Natural killer cell (primary cell): Measurements from ENCODE around the gene RCL1. TPM values are rescaled to one million over a fixed set of nuclear protein-coding genes. Genes with fewer than 3 reads are reported as not detected.
A peak's percentile ranks its signal among the peaks of the same experiment; 100 is the strongest.

Experiments
- ATAC-seq, 3 donors: fragments of 150-1000 bp in 2 of 3; fragments of 200-7000 bp in 1 of 3; cut with Tn5 transposase; 1 replicate in 1 of 3; 2 replicates in 2 of 3; pipeline ENCODE4 v1.10.0; 2021; ENCODE audit warnings: mild to moderate bottlenecking in 2 of 3, moderate library complexity in 2 of 3
- DNase-seq, 2 donors: peaks; one replicate each; pipeline versions ENCODE4 v3.0.0 to v3.0.0-alpha.2; 2013 to 2021; ENCODE audit warnings: mixed read lengths in 1 of 2
- H3K27ac ChIP-seq: one replicate; pipeline ENCODE4 v1.5.1; 2013; ENCODE audit warnings: mild to moderate bottlenecking, low read length
- H3K27me3 ChIP-seq: one replicate; pipeline ENCODE4 v1.6.1; 2013; ENCODE audit warnings: low read length; ENCODE audit not compliant: control insufficient read depth, insufficient read depth
- H3K36me3 ChIP-seq: one replicate; pipeline ENCODE4 v1.6.1; 2013; ENCODE audit warnings: low read length; ENCODE audit not compliant: control insufficient read depth, insufficient read depth
- H3K4me1 ChIP-seq: one replicate; pipeline ENCODE4 v1.6.1; 2013; ENCODE audit warnings: low read length; ENCODE audit not compliant: control insufficient read depth, insufficient read depth
- H3K4me3 ChIP-seq: one replicate; pipeline ENCODE4 v1.5.1; 2013; ENCODE audit warnings: low read length
- H3K9me3 ChIP-seq: one replicate; pipeline ENCODE4 v1.6.1; 2013; ENCODE audit warnings: low read length; ENCODE audit not compliant: control insufficient read depth, insufficient read depth
- H3K27ac Mint-ChIP-seq, 2 donors: one replicate each; pipeline ENCODE4 v1.8.0; 2022; ENCODE audit warnings: mild to moderate bottlenecking in 2 of 2, mixed read lengths in 2 of 2, moderate library complexity in 1 of 2
- H3K27me3 Mint-ChIP-seq, 2 donors: one replicate each; pipeline ENCODE4 v1.8.0; 2022; ENCODE audit warnings: low read depth in 2 of 2, mixed read lengths in 2 of 2
- H3K36me3 Mint-ChIP-seq: one replicate; pipeline ENCODE4 v1.8.0; 2022; ENCODE audit warnings: mixed read lengths
- H3K4me1 Mint-ChIP-seq, 2 donors: one replicate each; pipeline ENCODE4 v1.8.0; 2022; ENCODE audit warnings: mixed read lengths in 2 of 2
- H3K4me3 Mint-ChIP-seq: one replicate; pipeline ENCODE4 v1.8.0; 2022; ENCODE audit warnings: mild to moderate bottlenecking, moderate library complexity, mixed read lengths
- H3K9me3 Mint-ChIP-seq, 2 donors: one replicate each; pipeline ENCODE4 v1.8.0; 2022; ENCODE audit warnings: mixed read lengths in 2 of 2
- CTCF ChIP-seq: fragments of 200-600 bp; IDR thresholded peaks from one replicate; pipeline ENCODE4 v1.8.0; 2022; ENCODE audit warnings: antibody characterized with exemption
- WGBS: methylation state at CpG from one replicate; pipeline ENCODE4 v1.1.7; 2013; ENCODE audit warnings: missing lambda C conversion rate; ENCODE audit not compliant: insufficient coverage; 5-methylcytosine and 5-hydroxymethylcytosine counted together
- intact Hi-C: fragments of 100-400 bp; cut with micrococcal nuclease; formaldehyde crosslinking; loops from one replicate; pipeline ENCODE4 v1.14.2; 2022
- total RNA-seq, 4 donors: library from RNA; stranded (reverse); fragments of 120-200 nt in 1 of 4; gene quantifications; one replicate each; pipeline versions ENCODE4 v1.2.3 to v1.2.4, GENCODE V29; 2013 to 2022

Gene RCL1
- total RNA-seq, result 10 to 100 TPM; 18.1 to 26.3 (median 23.0) TPM
- 20.7 TPM for total RNA-seq (2013)

DNA sequence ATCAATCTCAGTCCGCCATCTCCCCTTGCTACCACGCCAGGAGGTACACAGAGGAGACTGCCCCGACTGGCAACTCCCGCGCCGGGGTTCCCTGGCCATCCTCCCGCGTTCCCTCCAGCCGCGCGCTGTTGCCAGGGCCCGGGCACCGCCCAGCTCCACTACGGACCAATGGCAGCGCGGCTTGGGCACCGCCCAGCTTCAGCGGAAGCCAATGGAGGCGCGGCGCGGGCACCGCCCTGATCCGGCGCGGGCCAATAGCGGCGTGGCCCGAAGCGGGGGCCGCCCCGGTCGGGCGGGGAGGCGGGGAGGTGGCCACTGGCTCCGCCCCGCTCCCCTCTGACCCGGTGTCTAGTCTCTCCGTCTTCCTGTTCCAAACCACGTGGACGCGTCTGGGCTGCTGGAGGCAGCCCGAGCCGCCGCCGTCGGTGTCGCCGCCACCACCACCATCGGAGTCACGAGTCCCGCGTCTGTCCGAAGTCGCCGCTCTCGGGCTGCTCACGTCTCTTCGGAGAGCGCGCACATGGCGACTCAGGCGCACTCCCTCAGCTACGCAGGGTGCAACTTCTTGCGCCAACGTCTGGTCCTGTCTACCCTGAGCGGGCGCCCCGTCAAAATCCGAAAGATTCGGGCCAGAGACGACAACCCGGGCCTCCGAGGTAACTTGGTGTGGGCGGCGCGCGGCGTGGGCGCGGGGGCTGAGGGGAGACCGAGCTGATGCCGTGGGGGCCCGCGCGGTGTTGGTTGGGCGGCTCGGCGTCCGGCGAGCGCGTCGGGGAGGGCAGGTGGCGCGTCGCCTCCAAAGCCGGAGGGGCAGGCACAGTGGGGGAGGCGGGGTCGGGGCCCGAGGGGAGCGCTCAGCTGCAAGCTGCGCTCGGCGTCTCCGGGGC, at the start of gene RCL1:
Gene RCL1, plus strand, starts transcription at position 373 of the 887 bp plus-strand sequence. Its CDS starts 148 bp downstream, at position 521.
- intact Hi-C loops, result loop anchor here (1.0 to 5.0 kb wide), 5 partner anchors 30 to 834 kb away; partner anchors contain the start of genes AK3, CDC37L1, JAK2 and RIC1
- Mint-ChIP-seq H3K27ac (peak within 1 kb of the TSS; percentile 89), H3K4me3 (peak within 1 kb of the TSS; percentile 94), H3K4me1 (peaks cover 29 to 31% of the 10 kb centered on the region in 2 donors), H3K9me3 (no peaks in the 10 kb centered on the region), H3K27me3 (peaks cover 5 to 27% of the 10 kb centered on the region in 2 donors), H3K36me3 (no peaks in the 10 kb centered on the region)
- H3K4me3 ChIP-seq, result peak within 1 kb of the TSS; percentile 81
- no peaks in the 10 kb centered on the region for H3K27me3 ChIP-seq
- peak; percentile 92 to 99 (median 92) for ATAC-seq
- no peak for TF ChIP-seq CTCF
- DNase-seq, result peak; percentile 97 to 98
- WGBS, result under 1% methylated on average over 106 of the region's 106 CpGs
- no peaks in the 10 kb centered on the region for H3K9me3 ChIP-seq
- H3K36me3 ChIP-seq, result no peaks in the 10 kb centered on the region
- H3K27ac ChIP-seq, result peak within 1 kb of the TSS; percentile 81
- H3K4me1 ChIP-seq, result peaks cover 21% of the 10 kb centered on the region

GRCh38 chr9:4743131-4743875, 49.4 kb upstream of the RCL1 start:
- H3K27me3 ChIP-seq, result no peaks in the 10 kb centered on the region
- H3K4me1 Mint-ChIP-seq, result peaks cover 24 to 29% of the 10 kb centered on the region in 2 donors
- WGBS, result 75% methylated on average over 5 of the region's 5 CpGs
- no peak overlapping the region for H3K4me3 ChIP-seq
- TF ChIP-seq CTCF, result no peak
- H3K27ac Mint-ChIP-seq, result peak overlapping the region in 1 of 2 donors; percentile 90
- no peaks in the 10 kb centered on the region for H3K9me3 Mint-ChIP-seq
- no peak for DNase-seq
- peaks cover 20% of the 10 kb centered on the region for H3K4me1 ChIP-seq
- H3K4me3 Mint-ChIP-seq, result no peak overlapping the region
- H3K27me3 Mint-ChIP-seq, result no peaks in the 10 kb centered on the region
- H3K9me3 ChIP-seq, result no peaks in the 10 kb centered on the region
- intact Hi-C loops, result loop anchor here (10.0 kb wide), 1 partner anchor 1219 kb away; the partner anchor contains the start of gene RFX3
- no peak overlapping the region for H3K27ac ChIP-seq
- no peaks in the 10 kb centered on the region for H3K36me3 ChIP-seq
- no peaks in the 10 kb centered on the region for H3K36me3 Mint-ChIP-seq
- ATAC-seq, result no peak

DNA sequence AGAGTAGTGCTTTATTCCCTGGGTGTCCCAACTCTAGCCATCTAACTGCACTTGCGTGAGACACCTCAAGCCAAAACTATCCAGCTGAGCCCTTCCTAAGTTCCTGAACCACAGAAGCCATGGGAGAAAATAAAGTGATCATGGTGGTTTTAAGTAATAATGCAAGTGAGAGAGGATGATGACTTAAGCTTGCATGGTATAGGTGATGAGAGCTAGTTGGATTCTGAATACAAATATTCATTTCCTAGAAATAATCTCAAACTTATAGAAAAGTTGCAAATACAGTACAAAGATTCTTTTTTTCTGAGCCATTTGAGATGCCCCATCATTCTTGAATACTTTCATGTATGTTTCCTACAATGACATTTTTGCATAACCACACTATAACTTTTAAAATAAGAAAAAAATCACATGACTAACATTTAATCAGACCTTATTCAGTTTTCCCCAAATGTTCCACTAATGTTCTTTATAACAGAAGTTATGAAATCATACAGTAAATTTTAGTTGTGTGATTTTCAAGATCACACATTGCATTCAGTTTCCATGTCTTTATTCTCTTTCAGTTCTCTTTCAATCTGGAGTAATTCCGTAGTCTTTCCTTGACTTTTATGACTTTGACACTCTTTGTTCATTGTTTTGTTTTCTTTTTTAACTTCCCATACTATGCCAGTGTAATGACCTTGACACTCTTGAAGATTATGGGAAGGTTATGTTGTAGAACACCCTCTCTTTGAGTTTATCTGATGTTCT, 46.3 kb upstream of the RCL1 start:
- no peak overlapping the region for H3K4me3 Mint-ChIP-seq
- H3K4me1 Mint-ChIP-seq, result peaks cover 6 to 13% of the 10 kb centered on the region in 2 donors
- no peaks in the 10 kb centered on the region for H3K27me3 Mint-ChIP-seq

More for the DNA sequence above, 46.3 kb upstream of the RCL1 start:
- Histone ChIP-seq H3K9me3 (no peaks in the 10 kb centered on the region), H3K27ac (no peak overlapping the region), H3K4me1 (peaks cover 6% of the 10 kb centered on the region), H3K4me3 (no peak overlapping the region), H3K27me3 (no peaks in the 10 kb centered on the region), H3K36me3 (no peaks in the 10 kb centered on the region)
- H3K27ac Mint-ChIP-seq, result no peak overlapping the region
- intact Hi-C loops, result loop anchor here (10.0 kb wide), 1 partner anchor 1222 kb away; the partner anchor contains the start of gene RFX3
- no peaks in the 10 kb centered on the region for H3K9me3 Mint-ChIP-seq
- 85% methylated on average over 2 of the region's 2 CpGs for WGBS
- DNase-seq (no peak), ATAC-seq (no peak)
- no peaks in the 10 kb centered on the region for H3K36me3 Mint-ChIP-seq
- no peak for TF ChIP-seq CTCF
